HFF-Myc (cell line): ENCODE results near the gene SMG6.

Experiments
- DNase-seq: peaks from one replicate; pipeline ENCODE4 v3.0.0-alpha.2; 2011; ENCODE audit warnings: low read depth; ENCODE audit errors: extremely low read depth
- H3K4me3 ChIP-seq: replicated peaks from 2 replicates; pipeline ENCODE4 v1.5.1; 2011; ENCODE audit warnings: low read depth, mild to moderate bottlenecking, control low read depth, low read length
- TF ChIP-seq, protein P1 (sequence below): IDR thresholded peaks from 2 replicates; pipeline ENCODE4 v1.5.1; 2012; ENCODE audit warnings: mild to moderate bottlenecking, low read depth, low read length, control low read depth; ENCODE audit errors: missing control alignments

SMG6 gene

GRCh38 chr17:2034806-2035540 lies 268.6 kb downstream of the SMG6 start:
- TF ChIP-seq, protein P1, sequence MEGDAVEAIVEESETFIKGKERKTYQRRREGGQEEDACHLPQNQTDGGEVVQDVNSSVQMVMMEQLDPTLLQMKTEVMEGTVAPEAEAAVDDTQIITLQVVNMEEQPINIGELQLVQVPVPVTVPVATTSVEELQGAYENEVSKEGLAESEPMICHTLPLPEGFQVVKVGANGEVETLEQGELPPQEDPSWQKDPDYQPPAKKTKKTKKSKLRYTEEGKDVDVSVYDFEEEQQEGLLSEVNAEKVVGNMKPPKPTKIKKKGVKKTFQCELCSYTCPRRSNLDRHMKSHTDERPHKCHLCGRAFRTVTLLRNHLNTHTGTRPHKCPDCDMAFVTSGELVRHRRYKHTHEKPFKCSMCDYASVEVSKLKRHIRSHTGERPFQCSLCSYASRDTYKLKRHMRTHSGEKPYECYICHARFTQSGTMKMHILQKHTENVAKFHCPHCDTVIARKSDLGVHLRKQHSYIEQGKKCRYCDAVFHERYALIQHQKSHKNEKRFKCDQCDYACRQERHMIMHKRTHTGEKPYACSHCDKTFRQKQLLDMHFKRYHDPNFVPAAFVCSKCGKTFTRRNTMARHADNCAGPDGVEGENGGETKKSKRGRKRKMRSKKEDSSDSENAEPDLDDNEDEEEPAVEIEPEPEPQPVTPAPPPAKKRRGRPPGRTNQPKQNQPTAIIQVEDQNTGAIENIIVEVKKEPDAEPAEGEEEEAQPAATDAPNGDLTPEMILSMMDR: no peak
- DNase-seq: no peak
- no peak overlapping the region for H3K4me3 ChIP-seq

- TF ChIP-seq, protein P1: no peak
- DNase-seq: no peak
- H3K4me3 ChIP-seq: no peak overlapping the region
Observed at GRCh38 chr17:2034157-2034556, 269.4 kb downstream of the SMG6 start.

GRCh38 chr17:2033153-2033552 lies 270.4 kb downstream of the SMG6 start:
- TF ChIP-seq, protein P1: no peak

GRCh38 chr17:2030779-2031163 lies 272.8 kb downstream of the SMG6 start:
- peak overlapping the region; percentile 98 for H3K4me3 ChIP-seq
- DNase-seq: no peak
- TF ChIP-seq, protein P1: peak; percentile 61

More at GRCh38 chr17:2033153-2033552, 270.4 kb downstream of the SMG6 start:
- DNase-seq: no peak
- H3K4me3 ChIP-seq: no peak overlapping the region

GRCh38 chr17:2029911-2030778 lies 273.4 kb downstream of the SMG6 start, which contains the start of gene DPH1:
DPH1 (plus strand) TSS chr17:2030153; CDS start chr17:2030170, 17 bp downstream.
- peak within 1 kb of the TSS; percentile 98 for H3K4me3 ChIP-seq
- peak; percentile 83 for DNase-seq
- TF ChIP-seq, protein P1: no peak

- DNase-seq: no peak
- no peak overlapping the region for H3K4me3 ChIP-seq
- TF ChIP-seq, protein P1: no peak
Observed at GRCh38 chr17:2028737-2029136, 274.8 kb downstream of the SMG6 start.
